Fibroblast of gingiva (primary cell): Measurements from ENCODE around the gene CUX1.

Experiments used
- DNase-seq: peaks from one replicate; pipeline ENCODE4 v3.0.0-alpha.2; 2011; ENCODE audit warnings: low read depth

Gene CUX1

DNA sequence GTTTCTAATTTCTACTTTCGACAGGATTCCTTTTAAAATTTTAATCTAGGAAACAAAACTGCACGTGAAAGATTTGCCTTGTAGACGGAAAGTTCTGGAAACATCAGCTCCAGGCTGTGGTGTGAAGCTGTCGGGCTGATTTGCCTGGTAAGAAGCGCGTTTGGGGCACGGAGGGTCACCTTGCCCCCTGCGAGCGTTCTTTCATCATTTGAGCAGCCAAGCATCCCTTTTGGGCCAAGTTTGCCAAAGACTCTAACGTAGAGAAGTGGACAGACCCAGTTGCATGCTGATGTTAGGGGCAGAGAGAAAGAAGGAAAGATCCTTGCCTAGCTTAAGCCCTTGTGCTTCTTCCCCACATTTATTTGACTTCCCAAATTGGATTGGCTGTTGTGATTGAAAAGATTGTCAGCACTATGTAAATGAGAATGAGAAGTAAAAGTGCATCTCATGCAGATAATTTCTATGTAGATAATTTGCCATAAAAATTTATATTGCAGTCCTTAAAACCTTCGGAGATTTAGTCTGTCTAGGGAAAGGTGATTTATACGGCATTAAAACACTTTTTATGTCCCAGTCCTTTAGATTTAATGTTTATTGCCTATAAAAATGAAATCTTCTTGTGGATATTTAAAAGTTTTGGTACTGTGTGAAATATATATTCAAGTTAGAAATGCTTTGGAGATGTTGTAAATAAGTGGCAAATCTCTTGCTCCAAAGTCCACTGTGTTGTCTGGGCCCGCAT, 76.1 kb downstream of the CUX1 start:
- DNase-seq = no peak

DNA sequence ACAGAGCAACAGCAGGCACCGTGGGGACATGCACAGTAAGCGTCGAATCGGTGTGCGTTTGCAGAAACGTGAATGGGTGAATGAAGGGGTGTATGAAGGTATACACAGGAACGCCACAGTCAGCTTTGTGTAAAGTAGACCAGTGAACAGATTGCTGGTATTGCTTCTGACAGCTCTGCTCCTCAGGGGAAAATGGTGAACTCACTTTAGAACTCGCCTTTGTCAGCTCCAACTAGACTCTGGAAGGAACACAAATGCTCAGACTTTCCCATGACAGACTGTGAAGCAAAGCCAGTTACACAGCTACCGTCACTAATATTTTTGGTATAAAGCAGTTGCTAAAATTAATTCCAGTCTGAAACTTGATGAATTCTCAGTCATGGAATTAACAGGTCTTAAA, 78.9 kb downstream of the CUX1 start:
- no peak for DNase-seq

GRCh38 chr7:101896941-101897340, 79.5 kb downstream of the CUX1 start:
- DNase-seq = no peak

- peak; percentile 60 for DNase-seq
Measured at GRCh38 chr7:101898106-101898505, 80.7 kb downstream of the CUX1 start.

DNA sequence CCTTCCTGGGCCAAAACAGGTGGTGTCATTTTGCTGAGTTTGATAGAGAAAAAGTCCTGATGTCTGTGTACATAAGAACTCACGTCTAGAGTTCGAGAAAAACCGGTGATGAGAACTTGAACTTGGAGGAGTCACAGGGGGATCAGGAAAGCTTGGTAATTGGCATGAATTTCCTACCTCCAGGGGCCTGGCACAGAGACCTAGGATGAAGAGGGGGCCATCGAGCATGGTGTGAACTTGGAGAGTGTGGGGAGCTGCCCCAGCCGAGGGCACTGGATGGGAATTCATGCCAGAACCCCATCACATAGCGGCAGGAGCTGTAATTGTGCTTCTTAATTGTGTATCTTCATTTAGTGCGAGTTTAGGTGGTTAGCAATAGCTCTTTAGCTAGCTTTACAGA, 82.2 kb downstream of the CUX1 start:
- no peak for DNase-seq

DNA sequence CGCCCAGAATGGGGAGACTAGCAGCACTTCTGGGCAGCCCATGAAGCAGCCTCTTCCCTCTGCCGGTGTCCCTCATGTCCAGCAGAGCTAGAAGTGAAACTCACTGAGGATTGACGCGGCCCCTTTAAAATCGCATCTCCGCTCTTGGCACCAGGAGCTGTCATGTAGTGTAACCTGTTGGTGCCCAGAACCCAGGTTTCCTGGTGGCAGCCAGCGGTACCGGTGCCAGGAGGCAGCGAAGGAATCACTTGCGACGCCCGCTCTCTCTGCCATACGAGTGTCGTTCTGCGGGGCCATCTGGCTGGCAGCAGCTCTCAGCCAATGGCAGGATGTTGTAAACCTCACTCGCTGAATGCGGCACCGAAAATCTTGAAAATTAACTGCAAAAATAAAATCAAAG, 82.7 kb downstream of the CUX1 start:
- DNase-seq = peak; percentile 37

- peak; percentile 66 for DNase-seq
Measured at GRCh38 chr7:101901661-101902491, 84.5 kb downstream of the CUX1 start.

DNA sequence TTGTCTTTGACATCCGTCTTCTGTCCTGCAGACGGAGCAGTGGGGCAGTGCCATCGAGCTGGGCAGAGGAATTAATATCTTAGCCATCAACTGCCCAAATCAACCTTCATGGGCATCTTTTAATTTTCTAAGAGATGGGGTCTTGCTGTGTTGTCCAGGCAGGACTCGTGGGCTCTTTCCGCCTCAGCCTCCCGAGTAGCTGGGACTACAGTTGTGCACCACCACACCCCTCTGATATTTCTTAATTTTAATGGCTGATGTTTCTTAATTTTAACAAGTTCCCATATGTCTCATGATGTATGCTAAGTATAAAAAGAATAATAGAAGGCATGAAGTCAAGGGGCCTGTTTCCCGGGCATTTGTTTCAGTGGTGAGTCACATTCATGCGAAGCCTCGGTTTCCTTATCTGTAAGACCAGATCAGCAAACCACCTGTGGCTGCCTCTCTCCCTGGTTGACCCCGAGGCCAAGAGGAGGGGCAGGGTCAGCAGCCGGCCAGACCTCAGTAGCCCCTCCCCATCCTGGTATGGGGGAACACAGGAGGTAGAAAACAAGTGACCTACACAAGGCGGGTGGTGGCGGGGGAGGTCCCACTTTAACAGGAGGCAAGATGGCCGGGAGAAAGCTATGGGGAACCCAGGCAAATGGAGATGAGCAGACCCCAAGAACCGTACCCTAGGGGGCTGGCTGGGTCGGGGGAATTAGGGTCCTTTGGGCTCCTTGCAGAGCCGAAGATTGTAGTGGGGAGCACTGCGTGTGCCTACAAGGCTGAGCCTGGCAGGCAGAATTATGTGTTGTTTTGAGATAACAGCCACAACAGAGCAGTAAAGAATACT, 85.5 kb downstream of the CUX1 start:
- DNase-seq = no peak

- DNase-seq = no peak
Measured at GRCh38 chr7:101903515-101903868, 86.1 kb downstream of the CUX1 start.

DNA sequence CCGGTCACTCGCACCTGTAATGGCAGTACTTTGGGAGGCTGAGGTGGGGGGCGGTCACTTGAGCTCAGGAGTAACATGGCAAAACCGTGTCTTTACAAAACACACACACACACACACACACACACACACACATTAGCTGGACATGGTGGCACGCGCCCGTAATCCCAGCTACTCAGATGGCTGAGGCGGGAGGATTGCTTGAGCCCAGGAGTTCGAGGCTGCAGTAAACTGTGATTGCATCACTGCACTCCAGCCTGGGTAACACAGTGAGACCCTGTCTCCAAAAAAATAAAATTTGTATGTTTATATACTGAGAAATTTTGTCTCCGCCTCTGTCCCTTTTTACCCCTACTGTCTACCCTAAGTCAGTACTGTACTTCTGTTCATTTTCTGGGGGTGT, 86.6 kb downstream of the CUX1 start:
- no peak for DNase-seq

DNA sequence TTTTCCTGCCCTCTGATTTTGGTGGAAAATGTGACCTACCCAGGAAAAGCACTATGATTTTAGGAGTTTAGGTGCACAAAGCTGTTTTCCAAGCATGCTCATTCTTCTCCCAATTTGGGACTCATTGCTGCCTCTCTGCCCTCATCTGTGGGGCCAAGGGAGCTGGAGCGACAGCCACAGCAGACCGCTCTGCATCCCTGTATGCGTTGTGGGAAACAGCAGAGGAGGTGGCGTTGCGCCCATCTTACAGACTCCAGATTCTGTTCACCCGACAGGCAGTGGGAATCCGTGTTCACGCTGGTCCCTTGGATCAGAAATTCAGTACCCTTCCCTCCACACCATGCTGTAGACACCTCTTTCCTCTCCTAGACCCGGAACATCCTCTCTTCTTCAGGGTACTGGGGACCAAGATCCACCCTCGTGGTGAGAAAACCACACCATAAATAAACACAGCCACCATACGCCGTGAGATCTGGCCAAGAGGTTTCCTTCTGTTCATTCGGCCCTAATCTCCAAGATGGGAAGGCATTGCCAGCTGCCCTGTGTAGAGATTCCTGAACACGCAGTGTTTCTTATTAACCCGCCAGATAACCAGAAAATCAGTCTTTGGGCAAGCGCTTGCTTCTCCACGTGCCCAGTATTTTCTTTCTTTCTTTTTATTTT, 87.9 kb downstream of the CUX1 start:
- DNase-seq = no peak

GRCh38 chr7:101906291-101907240, 89.1 kb downstream of the CUX1 start:
- DNase-seq = no peak

GRCh38 chr7:101910991-101911799, 93.8 kb downstream of the CUX1 start:
- DNase-seq = no peak

- peak; percentile 63 for DNase-seq
Measured at GRCh38 chr7:101911800-101912715, 94.6 kb downstream of the CUX1 start.

GRCh38 chr7:101912716-101913110, 95.3 kb downstream of the CUX1 start:
- no peak for DNase-seq

GRCh38 chr7:101913247-101913721, 95.9 kb downstream of the CUX1 start:
- no peak for DNase-seq

DNA sequence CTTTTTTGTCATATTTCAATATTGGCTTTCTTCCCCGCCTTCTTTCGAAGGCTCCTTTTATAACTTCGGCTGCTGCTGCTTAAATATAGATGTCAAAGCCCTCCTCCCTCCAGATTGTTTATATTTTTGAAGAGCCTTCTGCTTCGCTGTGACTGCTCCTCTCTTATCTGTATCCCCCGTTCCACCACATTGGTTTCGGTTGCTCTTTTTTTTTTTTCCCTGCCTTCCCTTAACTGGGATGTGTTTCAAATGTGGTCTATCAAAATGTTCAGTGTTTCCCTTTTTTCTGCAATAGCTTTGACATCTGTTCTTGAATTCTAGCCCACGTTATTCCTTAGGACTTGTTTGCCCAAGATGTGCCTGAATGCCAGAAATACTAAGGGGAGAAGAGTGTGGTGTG, 96.4 kb downstream of the CUX1 start:
- peak; percentile 19 for DNase-seq

DNA sequence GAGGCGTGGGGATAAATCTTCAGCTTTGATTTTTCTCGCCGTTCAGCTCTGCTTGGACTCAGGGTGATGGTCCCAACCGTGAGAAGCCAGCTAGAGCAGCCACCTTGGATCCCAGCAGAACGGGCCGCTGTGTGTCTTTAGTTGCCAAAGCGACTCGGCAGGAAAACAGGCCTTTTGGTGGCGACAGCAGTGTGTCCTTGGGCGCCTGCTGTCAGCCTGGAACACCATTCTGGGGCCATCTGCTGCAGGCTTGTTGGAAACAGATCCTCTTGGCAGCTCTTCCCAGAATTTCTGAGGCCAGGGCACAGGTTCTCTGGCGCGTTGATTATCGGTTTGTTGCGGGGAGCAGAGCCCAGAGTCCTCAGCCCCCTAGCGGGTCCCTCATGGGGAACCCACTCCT, 97.6 kb downstream of the CUX1 start:
- DNase-seq = no peak
